ENCODE results near the gene PTPRH.
"Not testable (repeated sequence)": the region's sequence is repeated elsewhere in the genome, so short reads cannot be mapped to it uniquely, and the experiment has no call there.

GRCh38 chr19:55224679-55225414 is 15.5 kb upstream of the PTPRH start:
- not testable (repeated sequence) for TF ChIP-seq POLR2AphosphoS5, CTCF (IDR thresholded peaks at IDR 0.05)

All from gastroesophageal sphincter (tissue), 3 donors.